HAP-1 (cell line): Measurements from ENCODE around the gene CLK1.

Experiments used
- DNase-seq, 2 experiments: peaks; one replicate each; pipeline ENCODE4 v3.0.0-alpha.2; 2016 to 2020; ENCODE audit warnings: low spot score in 2 of 2
- H3K27me3 ChIP-seq: fragments of 250-450 bp; sonication (Bioruptor Pico); 2 replicates; pipeline ENCODE4 v1.5.1; 2020; ENCODE audit warnings: low read depth, mild to moderate bottlenecking, moderate library complexity
- H3K36me3 ChIP-seq: fragments of 250-450 bp; sonication (Bioruptor Pico); replicated peaks from 2 replicates; pipeline ENCODE4 v1.5.1; 2020; ENCODE audit warnings: mild to moderate bottlenecking
- H3K4me1 ChIP-seq: fragments of 250-450 bp; sonication (Bioruptor Pico); 2 replicates; pipeline ENCODE4 v1.5.1; 2020; ENCODE audit warnings: mild to moderate bottlenecking
- H3K4me3 ChIP-seq: fragments of 250-450 bp; sonication (Bioruptor Pico); 2 replicates; pipeline ENCODE4 v1.5.1; 2020; ENCODE audit warnings: mild to moderate bottlenecking, moderate library complexity
- H3K9me3 ChIP-seq: fragments of 250-450 bp; sonication (Bioruptor Pico); 2 replicates; pipeline ENCODE4 v1.5.1; 2020; ENCODE audit warnings: mild to moderate bottlenecking, moderate library complexity
- in situ Hi-C: fragments of 300-500 bp; cut with MboI; formaldehyde crosslinking; loops from 3 replicates; pipeline ENCODE4 v1.14.3; 2020; ENCODE audit warnings: low sequenced_read_pairs, inconsistent platforms, mixed read lengths

The CLK1 gene

GRCh38 chr2:200811333-200812121, 52.9 kb downstream of the CLK1 start, which contains the start of gene BZW1:
Gene BZW1, plus strand, starts transcription at chr2:200811910. Its CDS starts 1,308 bp downstream, at chr2:200813218.
- in situ Hi-C loops, result loop anchor here (10.0 kb wide), 2 partner anchors 97 to 857 kb away; partner anchors contain the start of genes MAIP1 and TYW5
- H3K27me3 ChIP-seq, result no peaks in the 10 kb centered on the region

GRCh38 chr2:200810998-200811332, 53.5 kb downstream of the CLK1 start:
- Histone ChIP-seq H3K36me3 (peaks cover 37% of the 10 kb centered on the region), H3K4me1 (peaks cover 15% of the 10 kb centered on the region), H3K9me3 (no peaks in the 10 kb centered on the region), H3K27me3 (no peaks in the 10 kb centered on the region), H3K4me3 (peak overlapping the region; percentile 92)
- no peak for DNase-seq
- in situ Hi-C loops, result loop anchor here (10.0 kb wide), 2 partner anchors 96 to 856 kb away; partner anchors contain the start of genes MAIP1 and TYW5

More at GRCh38 chr2:200811333-200812121, 52.9 kb downstream of the CLK1 start, which contains the start of gene BZW1:
- H3K4me1 ChIP-seq, result peaks cover 15% of the 10 kb centered on the region
- H3K36me3 ChIP-seq, result peaks cover 43% of the 10 kb centered on the region
- H3K9me3 ChIP-seq, result no peaks in the 10 kb centered on the region
- DNase-seq, result peak; percentile 97 to 98
- H3K4me3 ChIP-seq, result peak within 1 kb of the TSS; percentile 92

- in situ Hi-C loops, result loop anchor here (10.0 kb wide), 2 partner anchors 96 to 856 kb away; partner anchors contain the start of genes MAIP1 and TYW5
- peak overlapping the region; percentile 92 for H3K4me3 ChIP-seq
- peaks cover 15% of the 10 kb centered on the region for H3K4me1 ChIP-seq
- no peak for DNase-seq
- H3K27me3 ChIP-seq, result no peaks in the 10 kb centered on the region
- H3K9me3 ChIP-seq, result no peaks in the 10 kb centered on the region
- H3K36me3 ChIP-seq, result peaks cover 32% of the 10 kb centered on the region
Measured at GRCh38 chr2:200810252-200810997, 54.0 kb downstream of the CLK1 start.

- DNase-seq, result no peak
- no peaks in the 10 kb centered on the region for H3K27me3 ChIP-seq
- in situ Hi-C loops, result loop anchor here (10.0 kb wide), 2 partner anchors 95 to 855 kb away; partner anchors contain the start of genes MAIP1 and TYW5
- H3K36me3 ChIP-seq, result peaks cover 25% of the 10 kb centered on the region
- H3K9me3 ChIP-seq, result no peaks in the 10 kb centered on the region
- peaks cover 15% of the 10 kb centered on the region for H3K4me1 ChIP-seq
- H3K4me3 ChIP-seq, result no peak overlapping the region
Measured at GRCh38 chr2:200809506-200810251, 54.8 kb downstream of the CLK1 start.
